Activated T-helper 1 cell treated with Interleukin-2 at 50 U/mL for 16 hours (primary cell): ENCODE measurements around the gene ARHGAP27.

ENCODE experiments used
- DNase-seq: peaks from one replicate; pipeline ENCODE4 v3.0.0-alpha.2; 2020; ENCODE audit warnings: low read depth

Gene ARHGAP27

GRCh38 chr17:45430006-45430737, 2.5 kb downstream of the ARHGAP27 start:
- no peak for DNase-seq

- no peak for DNase-seq
Measured at GRCh38 chr17:45429339-45430005, 3.2 kb downstream of the ARHGAP27 start.

- no peak for DNase-seq
Measured at GRCh38 chr17:45428931-45429338, 3.7 kb downstream of the ARHGAP27 start.

- DNase-seq = peak; percentile 68
Measured at GRCh38 chr17:45428050-45428617, 4.5 kb downstream of the ARHGAP27 start.

- DNase-seq = no peak
Measured at GRCh38 chr17:45427181-45427835, 5.4 kb downstream of the ARHGAP27 start.

- DNase-seq = no peak
Measured at GRCh38 chr17:45426561-45426960, 6.1 kb downstream of the ARHGAP27 start.

- DNase-seq = no peak
Measured at GRCh38 chr17:45425984-45426413, 6.7 kb downstream of the ARHGAP27 start.

GRCh38 chr17:45425125-45425983, 7.3 kb downstream of the ARHGAP27 start:
- DNase-seq = no peak

- DNase-seq = no peak
Measured at GRCh38 chr17:45424769-45425124, 7.9 kb downstream of the ARHGAP27 start.

- DNase-seq = no peak
Measured at GRCh38 chr17:45423975-45424335, 8.7 kb downstream of the ARHGAP27 start.

GRCh38 chr17:45423304-45423974, 9.2 kb downstream of the ARHGAP27 start:
- DNase-seq = no peak

- no peak for DNase-seq
Measured at GRCh38 chr17:45414990-45415881, 17.4 kb downstream of the ARHGAP27 start.

- no peak for DNase-seq
Measured at GRCh38 chr17:45413498-45413923, 19.2 kb downstream of the ARHGAP27 start.

GRCh38 chr17:45411348-45412105, 21.1 kb downstream of the ARHGAP27 start:
- DNase-seq = no peak

- peak; percentile 44 for DNase-seq
Measured at GRCh38 chr17:45410144-45411091, 22.3 kb downstream of the ARHGAP27 start.

- no peak for DNase-seq
Measured at GRCh38 chr17:45409659-45410076, 23.0 kb downstream of the ARHGAP27 start.

- no peak for DNase-seq
Measured at GRCh38 chr17:45408611-45409421, 23.9 kb downstream of the ARHGAP27 start.
